H9 (cell line): ENCODE measurements around the gene TGOLN2. TPM values are rescaled to one million over a fixed set of nuclear protein-coding genes. Genes with fewer than 3 reads are reported as not detected.

Experiments used
- DNase-seq: peaks from one replicate; pipeline ENCODE4 v3.0.0-alpha.2; 2017
- H2AFZ ChIP-seq: one replicate; pipeline ENCODE4 v1.6.1; 2013; ENCODE audit warnings: mild to moderate bottlenecking, low read length, control low read depth, moderate library complexity
- H2AK5ac ChIP-seq: 2 replicates; pipeline ENCODE4 v1.6.1; 2013; ENCODE audit warnings: low read length, control low read depth, mixed read lengths; ENCODE audit not compliant: insufficient read length
- H2BK120ac ChIP-seq: one replicate; pipeline ENCODE4 v1.6.1; 2013; ENCODE audit warnings: low read depth, mild to moderate bottlenecking, low read length, control low read depth, inconsistent platforms; ENCODE audit not compliant: poor library complexity, severe bottlenecking
- H2BK12ac ChIP-seq: 2 replicates; pipeline ENCODE4 v1.6.1; 2013; ENCODE audit warnings: low read length, control low read depth, mixed read lengths, low read depth; ENCODE audit not compliant: insufficient read length
- H2BK15ac ChIP-seq: 2 replicates; pipeline ENCODE4 v1.6.1; 2013; ENCODE audit warnings: low read depth, low read length, control low read depth
- H2BK20ac ChIP-seq: one replicate; pipeline ENCODE4 v1.6.1; 2013; ENCODE audit warnings: low read depth, mild to moderate bottlenecking, low read length, control low read depth, inconsistent platforms; ENCODE audit not compliant: poor library complexity, severe bottlenecking
- H2BK5ac ChIP-seq: 2 replicates; pipeline ENCODE4 v1.6.1; 2013; ENCODE audit warnings: low read length, control low read depth, mixed read lengths; ENCODE audit not compliant: insufficient read length
- H3K14ac ChIP-seq: 2 replicates; pipeline ENCODE4 v1.6.1; 2013; ENCODE audit warnings: low read length, control low read depth; ENCODE audit not compliant: insufficient read depth
- H3K18ac ChIP-seq: 2 replicates; pipeline ENCODE4 v1.6.1; 2013; ENCODE audit warnings: low read depth, mild to moderate bottlenecking, mixed read lengths, low read length, control low read depth; ENCODE audit not compliant: insufficient read length
- H3K23ac ChIP-seq: 2 replicates; pipeline ENCODE4 v1.6.1; 2013; ENCODE audit warnings: low read length, control low read depth, mixed read lengths, low read depth; ENCODE audit not compliant: insufficient read length
- H3K23me2 ChIP-seq: 2 replicates; pipeline ENCODE4 v1.6.1; 2013; ENCODE audit warnings: low read depth, mild to moderate bottlenecking, mixed read lengths, low read length, control low read depth; ENCODE audit not compliant: insufficient read length, poor library complexity, severe bottlenecking
- H3K27ac ChIP-seq: 2 replicates; pipeline ENCODE4 v1.5.1; 2013; ENCODE audit warnings: low read length, control low read depth, mixed read lengths, low read depth; ENCODE audit not compliant: insufficient read length
- H3K27me3 ChIP-seq: 2 replicates; pipeline ENCODE4 v1.6.1; 2013; ENCODE audit warnings: low read length, control low read depth, inconsistent platforms; ENCODE audit not compliant: insufficient read depth
- H3K4ac ChIP-seq: 2 replicates; pipeline ENCODE4 v1.6.1; 2013; ENCODE audit warnings: low read depth, mild to moderate bottlenecking, control low read depth, inconsistent platforms, low read length, moderate library complexity
- H3K4me1 ChIP-seq: 2 replicates; pipeline ENCODE4 v1.6.1; 2013; ENCODE audit warnings: low read length, control low read depth, inconsistent platforms; ENCODE audit not compliant: insufficient read depth
- H3K4me2 ChIP-seq: 2 replicates; pipeline ENCODE4 v1.6.1; 2013; ENCODE audit warnings: low read length, control low read depth, mixed read lengths; ENCODE audit not compliant: insufficient read length, insufficient read depth
- H3K56ac ChIP-seq: 2 replicates; pipeline ENCODE4 v1.6.1; 2013; ENCODE audit warnings: low read depth, mild to moderate bottlenecking, mixed read lengths, low read length, control low read depth; ENCODE audit not compliant: insufficient read length
- H3K79me1 ChIP-seq: 2 replicates; pipeline ENCODE4 v1.6.1; 2013; ENCODE audit warnings: low read depth, mild to moderate bottlenecking, moderate library complexity, low read length, control low read depth, inconsistent platforms; ENCODE audit not compliant: insufficient read depth, poor library complexity, severe bottlenecking
- H3K79me2 ChIP-seq: 2 replicates; pipeline ENCODE4 v1.6.1; 2013; ENCODE audit warnings: low read length, control low read depth, inconsistent platforms; ENCODE audit not compliant: insufficient read depth
- H3K9ac ChIP-seq: 2 replicates; pipeline ENCODE4 v1.6.1; 2013; ENCODE audit warnings: low read length, control low read depth, mixed read lengths; ENCODE audit not compliant: insufficient read length; ENCODE audit errors: extremely low read depth
- H3K9me3 ChIP-seq: one replicate; pipeline ENCODE4 v1.6.1; 2013; ENCODE audit warnings: low read depth, low read length, inconsistent platforms; ENCODE audit not compliant: control insufficient read depth
- H3T11ph ChIP-seq: one replicate; pipeline ENCODE4 v1.6.1; 2013; ENCODE audit warnings: mild to moderate bottlenecking, low read length, control low read depth, inconsistent platforms
- H4K20me1 ChIP-seq: one replicate; pipeline ENCODE4 v1.6.1; 2013; ENCODE audit not compliant: control insufficient read depth, insufficient read length, insufficient read depth
- H4K5ac ChIP-seq: 2 replicates; pipeline ENCODE4 v1.6.1; 2013; ENCODE audit warnings: low read depth, mild to moderate bottlenecking, mixed read lengths, low read length, control low read depth; ENCODE audit not compliant: insufficient read length
- H4K8ac ChIP-seq: replicated peaks from 2 replicates; pipeline ENCODE4 v1.6.1; 2013; ENCODE audit warnings: low read length, control low read depth, mixed read lengths, low read depth; ENCODE audit not compliant: insufficient read length
- H4K91ac ChIP-seq: 2 replicates; pipeline ENCODE4 v1.6.1; 2013; ENCODE audit warnings: low read depth, mild to moderate bottlenecking, moderate library complexity, mixed read lengths, low read length, control low read depth; ENCODE audit not compliant: insufficient read length
- H3K27ac Mint-ChIP-seq, 3 experiments: 2 replicates in 2 of 3; 3 replicates in 1 of 3; pipeline ENCODE4 v1.8.0; 2020 to 2021; ENCODE audit warnings: mixed read lengths in 3 of 3, mild to moderate bottlenecking in 1 of 3, moderate library complexity in 1 of 3
- H3K27me3 Mint-ChIP-seq: 2 replicates; pipeline ENCODE4 v1.8.0; 2021; ENCODE audit warnings: low read depth, mild to moderate bottlenecking, moderate library complexity, mixed read lengths
- H3K36me3 Mint-ChIP-seq, 3 experiments: 2 replicates in 2 of 3; 3 replicates in 1 of 3; pipeline ENCODE4 v1.8.0; 2020 to 2021; ENCODE audit warnings: low read depth in 3 of 3, mixed read lengths in 3 of 3; ENCODE audit not compliant: insufficient read depth in 1 of 3
- H3K4me1 Mint-ChIP-seq, 2 experiments: 2 replicates each; pipeline ENCODE4 v1.8.0; 2020; ENCODE audit warnings: mixed read lengths in 2 of 2
- H3K4me3 Mint-ChIP-seq, 2 experiments: 2 replicates in 1 of 2; 3 replicates in 1 of 2; pipeline ENCODE4 v1.8.0; 2020 to 2021; ENCODE audit warnings: mild to moderate bottlenecking in 2 of 2, mixed read lengths in 2 of 2, moderate library complexity in 1 of 2
- H3K9me3 Mint-ChIP-seq, 2 experiments: 2 replicates in 1 of 2; 3 replicates in 1 of 2; pipeline ENCODE4 v1.8.0; 2020; ENCODE audit warnings: mild to moderate bottlenecking in 2 of 2, mixed read lengths in 2 of 2, moderate library complexity in 1 of 2
- WGBS: extraction: QIAGEN DNeasy Blood & Tissue Kit; methylation state at CpG from one replicate; pipeline ENCODE4 v1.1.7; 2013; ENCODE audit warnings: missing lambda C conversion rate, low lambda C conversion rate, mixed read lengths; ENCODE audit not compliant: insufficient read length; ENCODE audit errors: extremely low coverage; 5-methylcytosine and 5-hydroxymethylcytosine counted together
- total RNA-seq: library from RNA; stranded (reverse); gene quantifications from 2 replicates; pipeline ENCODE4 v1.2.1, GENCODE V29; 2021
- TF ChIP-seq, protein P1 (sequence below): fragments of 200-600 bp; sonication (generic); conservative IDR thresholded peaks from 3 replicates; pipeline ENCODE4 v1.8.0; 2021; ENCODE audit warnings: antibody characterized with exemption, mild to moderate bottlenecking

Gene TGOLN2
- total RNA-seq, 1 experiment from 2014 or later: 47.8 TPM

DNA sequence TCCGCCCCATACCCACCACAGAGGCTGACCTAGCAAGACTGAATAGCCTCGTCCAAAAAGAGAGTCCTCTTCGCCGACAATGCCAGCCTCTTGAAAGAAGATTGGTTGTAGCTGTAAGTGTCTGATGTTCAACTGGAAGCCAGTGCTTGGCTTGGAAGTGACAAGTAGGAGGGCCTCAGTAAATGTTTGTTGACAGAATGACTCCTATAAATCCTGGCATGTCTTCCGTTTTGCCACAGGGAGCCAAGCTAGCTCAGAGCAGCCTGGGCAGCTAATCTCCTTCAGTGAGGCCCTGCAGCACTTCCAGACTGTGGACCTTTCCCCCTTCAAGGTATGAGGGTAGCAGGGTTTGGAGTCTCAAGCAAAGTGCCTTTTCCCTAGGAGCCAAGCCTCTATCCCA lies 41.7 kb upstream of the TGOLN2 start:
- H3K27ac ChIP-seq: no peak overlapping the region
- TF ChIP-seq, protein P1, sequence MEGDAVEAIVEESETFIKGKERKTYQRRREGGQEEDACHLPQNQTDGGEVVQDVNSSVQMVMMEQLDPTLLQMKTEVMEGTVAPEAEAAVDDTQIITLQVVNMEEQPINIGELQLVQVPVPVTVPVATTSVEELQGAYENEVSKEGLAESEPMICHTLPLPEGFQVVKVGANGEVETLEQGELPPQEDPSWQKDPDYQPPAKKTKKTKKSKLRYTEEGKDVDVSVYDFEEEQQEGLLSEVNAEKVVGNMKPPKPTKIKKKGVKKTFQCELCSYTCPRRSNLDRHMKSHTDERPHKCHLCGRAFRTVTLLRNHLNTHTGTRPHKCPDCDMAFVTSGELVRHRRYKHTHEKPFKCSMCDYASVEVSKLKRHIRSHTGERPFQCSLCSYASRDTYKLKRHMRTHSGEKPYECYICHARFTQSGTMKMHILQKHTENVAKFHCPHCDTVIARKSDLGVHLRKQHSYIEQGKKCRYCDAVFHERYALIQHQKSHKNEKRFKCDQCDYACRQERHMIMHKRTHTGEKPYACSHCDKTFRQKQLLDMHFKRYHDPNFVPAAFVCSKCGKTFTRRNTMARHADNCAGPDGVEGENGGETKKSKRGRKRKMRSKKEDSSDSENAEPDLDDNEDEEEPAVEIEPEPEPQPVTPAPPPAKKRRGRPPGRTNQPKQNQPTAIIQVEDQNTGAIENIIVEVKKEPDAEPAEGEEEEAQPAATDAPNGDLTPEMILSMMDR: no peak
- Mint-ChIP-seq H3K4me3 (no peak overlapping the region), H3K27me3 (no peaks in the 10 kb centered on the region), H3K27ac (no peak overlapping the region), H3K36me3 (peaks cover 0 to 13% (median 9%) of the 10 kb centered on the region in 3 experiments; a peak in 4 of 7 replicates), H3K4me1 (no peaks in the 10 kb centered on the region), H3K9me3 (no peaks in the 10 kb centered on the region; a peak in 1 of 5 replicates)
- no peaks in the 10 kb centered on the region for H3K23me2 ChIP-seq
- WGBS: no CpG with 5 or more reads among the region's 5 CpGs
- DNase-seq: no peak
- no peak overlapping the region for H2AK5ac ChIP-seq
- no peak overlapping the region for H2BK120ac ChIP-seq
- no peak overlapping the region for H2AFZ ChIP-seq
- H2BK5ac ChIP-seq: no peak overlapping the region
- no peak overlapping the region for H3K14ac ChIP-seq
- H4K20me1 ChIP-seq: no peaks in the 10 kb centered on the region
- no peak overlapping the region for H3K4me2 ChIP-seq
- no peaks in the 10 kb centered on the region for H3K79me1 ChIP-seq
- H4K91ac ChIP-seq: no peak overlapping the region
- no peak overlapping the region for H3K9ac ChIP-seq
- H3K9me3 ChIP-seq: no peaks in the 10 kb centered on the region
- H3T11ph ChIP-seq: no peak overlapping the region
- H3K27me3 ChIP-seq: no peaks in the 10 kb centered on the region
- no peak overlapping the region for H4K5ac ChIP-seq
- no peak overlapping the region for H3K18ac ChIP-seq
- H2BK20ac ChIP-seq: no peak overlapping the region
- H4K8ac ChIP-seq: no peak overlapping the region
- H2BK12ac ChIP-seq: no peak overlapping the region
- H3K23ac ChIP-seq: no peak overlapping the region
- H3K4ac ChIP-seq: no peak overlapping the region
- no peaks in the 10 kb centered on the region for H3K79me2 ChIP-seq
- H2BK15ac ChIP-seq: no peak overlapping the region
- H3K4me1 ChIP-seq: no peaks in the 10 kb centered on the region
- no peak overlapping the region for H3K56ac ChIP-seq
